A673 (cell line): ENCODE results near the gene UST. TPM values are rescaled to one million over a fixed set of nuclear protein-coding genes. Genes with fewer than 3 reads are reported as not detected.
A peak's percentile ranks its signal among the peaks of the same experiment; 100 is the strongest.

Experiments used
- BruUV-seq: library from RNA; stranded (reverse); fragments of 400-500 nt; replicated peaks from 2 replicates; lab custom pipeline; 2021; lab: Mats Ljungman, UMichigan
- CTCF ChIA-PET: fragments of 300-600 bp; sonication (Branson Sonifier 250); formaldehyde crosslinking; loops from one replicate; lab custom pipeline; 2022; ENCODE audit warnings: antibody characterized with exemption; lab: Charles Lee
- POLR2A ChIA-PET: fragments of 300-600 bp; sonication (Branson Sonifier 250); formaldehyde crosslinking; loops from one replicate; lab custom pipeline; 2022; ENCODE audit warnings: antibody characterized with exemption; ENCODE audit not compliant: low non-redundant PET; lab: Charles Lee
- DNase-seq: peaks from one replicate; pipeline ENCODE4 v3.0.0-alpha.2; 2015; ENCODE audit warnings: low spot score
- H3K27ac ChIP-seq: fragments of 200-600 bp; sonication (generic); 2 replicates; pipeline ENCODE4 v1.5.1; 2016; ENCODE audit warnings: mixed run types, low read depth, mild to moderate bottlenecking, mixed read lengths, antibody characterized with exemption, low read length; ENCODE audit not compliant: poor library complexity, severe bottlenecking
- H3K27me3 ChIP-seq: fragments of 200-600 bp; sonication (generic); replicated peaks from 2 replicates; pipeline ENCODE4 v1.6.1; 2017; ENCODE audit warnings: mixed run types, low read depth, mild to moderate bottlenecking, mixed read lengths, antibody characterized with exemption, low read length; ENCODE audit not compliant: insufficient read depth, poor library complexity
- H3K36me3 ChIP-seq: fragments of 200-600 bp; sonication (generic); 2 replicates; pipeline ENCODE4 v1.6.1; 2016; ENCODE audit warnings: mixed run types, mild to moderate bottlenecking, mixed read lengths, antibody characterized with exemption, low read length; ENCODE audit not compliant: insufficient read depth, poor library complexity, severe bottlenecking
- H3K4me1 ChIP-seq: fragments of 200-600 bp; sonication (generic); 2 replicates; pipeline ENCODE4 v1.6.1; 2017; ENCODE audit warnings: mixed run types, mild to moderate bottlenecking, mixed read lengths, antibody characterized with exemption, low read length; ENCODE audit not compliant: insufficient read depth, poor library complexity, severe bottlenecking
- H3K4me3 ChIP-seq: fragments of 200-600 bp; sonication (generic); 2 replicates; pipeline ENCODE4 v1.5.1; 2016; ENCODE audit warnings: low read depth, mixed run types, mild to moderate bottlenecking, mixed read lengths, low read length; ENCODE audit not compliant: poor library complexity, severe bottlenecking
- H3K9me3 ChIP-seq: fragments of 200-600 bp; sonication (generic); 2 replicates; pipeline ENCODE4 v1.6.1; 2016; ENCODE audit warnings: mixed run types, low read depth, mild to moderate bottlenecking, mixed read lengths, antibody characterized with exemption, low read length; ENCODE audit not compliant: poor library complexity, severe bottlenecking
- EZH2 ChIP-seq: fragments of 200-600 bp; sonication (generic); IDR thresholded peaks from 2 replicates; pipeline ENCODE4 v1.6.1; 2017; ENCODE audit warnings: borderline replicate concordance, low read depth, mild to moderate bottlenecking, mixed read lengths, antibody characterized with exemption, low read length; ENCODE audit not compliant: poor library complexity, severe bottlenecking
- intact Hi-C: fragments of 100-400 bp; cut with micrococcal nuclease; formaldehyde crosslinking; loops from one replicate; pipeline ENCODE4 v1.10.0; 2022; ENCODE audit not compliant: unreplicated experiment
- total RNA-seq: library from RNA; stranded (reverse); gene quantifications from 2 replicates; pipeline ENCODE4 v1.2.3, GENCODE V29; 2021
- TF ChIP-seq, protein P1 (sequence below): fragments of 300-800, 200-600 bp; sonication (generic); conservative IDR thresholded peaks from 2 replicates; pipeline ENCODE4 v1.5.1; 2017; ENCODE audit warnings: low read depth, mild to moderate bottlenecking, antibody characterized with exemption, low read length, moderate library complexity, mixed read lengths

The UST gene
- total RNA-seq, 1 experiment from 2014 or later, result 1.5 TPM

GRCh38 chr6:148932208-148932607, 185.4 kb downstream of the UST start:
- peaks cover 6% of the 10 kb centered on the region for H3K27me3 ChIP-seq
- no peaks in the 10 kb centered on the region for H3K9me3 ChIP-seq
- DNase-seq, result no peak
- intact Hi-C loops, result no loop called here
- TF ChIP-seq, protein P1, sequence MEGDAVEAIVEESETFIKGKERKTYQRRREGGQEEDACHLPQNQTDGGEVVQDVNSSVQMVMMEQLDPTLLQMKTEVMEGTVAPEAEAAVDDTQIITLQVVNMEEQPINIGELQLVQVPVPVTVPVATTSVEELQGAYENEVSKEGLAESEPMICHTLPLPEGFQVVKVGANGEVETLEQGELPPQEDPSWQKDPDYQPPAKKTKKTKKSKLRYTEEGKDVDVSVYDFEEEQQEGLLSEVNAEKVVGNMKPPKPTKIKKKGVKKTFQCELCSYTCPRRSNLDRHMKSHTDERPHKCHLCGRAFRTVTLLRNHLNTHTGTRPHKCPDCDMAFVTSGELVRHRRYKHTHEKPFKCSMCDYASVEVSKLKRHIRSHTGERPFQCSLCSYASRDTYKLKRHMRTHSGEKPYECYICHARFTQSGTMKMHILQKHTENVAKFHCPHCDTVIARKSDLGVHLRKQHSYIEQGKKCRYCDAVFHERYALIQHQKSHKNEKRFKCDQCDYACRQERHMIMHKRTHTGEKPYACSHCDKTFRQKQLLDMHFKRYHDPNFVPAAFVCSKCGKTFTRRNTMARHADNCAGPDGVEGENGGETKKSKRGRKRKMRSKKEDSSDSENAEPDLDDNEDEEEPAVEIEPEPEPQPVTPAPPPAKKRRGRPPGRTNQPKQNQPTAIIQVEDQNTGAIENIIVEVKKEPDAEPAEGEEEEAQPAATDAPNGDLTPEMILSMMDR, result no peak
- no peak for TF ChIP-seq EZH2
- no peak overlapping the region for H3K27ac ChIP-seq
- ChIA-PET CTCF (no interaction called here), POLR2A (no interaction called here)
- no peaks in the 10 kb centered on the region for H3K36me3 ChIP-seq
- H3K4me3 ChIP-seq, result no peak overlapping the region
- peaks cover 3% of the 10 kb centered on the region for H3K4me1 ChIP-seq
- no TSS peak for BruUV-seq

GRCh38 chr6:148932731-148933130, 185.9 kb downstream of the UST start:
- ChIA-PET CTCF (no interaction called here), POLR2A (no interaction called here)
- no TSS peak for BruUV-seq
- no peak overlapping the region for H3K4me3 ChIP-seq
- no peak overlapping the region for H3K27ac ChIP-seq
- intact Hi-C loops, result no loop called here
- DNase-seq, result no peak
- peaks cover 3% of the 10 kb centered on the region for H3K4me1 ChIP-seq
- TF ChIP-seq, protein P1, result no peak
- no peak for TF ChIP-seq EZH2
- H3K36me3 ChIP-seq, result no peaks in the 10 kb centered on the region
- H3K9me3 ChIP-seq, result no peaks in the 10 kb centered on the region
- H3K27me3 ChIP-seq, result peaks cover 6% of the 10 kb centered on the region

- CTCF ChIA-PET, result no interaction called here
- POLR2A ChIA-PET, result no interaction called here
- Histone ChIP-seq H3K27ac (no peak overlapping the region), H3K36me3 (no peaks in the 10 kb centered on the region), H3K4me1 (peaks cover 3% of the 10 kb centered on the region), H3K27me3 (peaks cover 6% of the 10 kb centered on the region), H3K9me3 (no peaks in the 10 kb centered on the region), H3K4me3 (no peak overlapping the region)
- peak; percentile 10 for DNase-seq
- no peak for TF ChIP-seq EZH2
- TF ChIP-seq, protein P1, result no peak
- no TSS peak for BruUV-seq
- intact Hi-C loops, result no loop called here
These were observed 187.7 kb downstream of the UST start for GRCh38 chr6:148934539-148934938.
